CD4-positive, alpha-beta memory T cell (primary cell): ENCODE measurements around the gene PHKG2. TPM values are rescaled to one million over a fixed set of nuclear protein-coding genes. Genes with fewer than 3 reads are reported as not detected.

Experiments
- CTCF ChIA-PET: fragments of 350-600 bp; sonication (Branson Sonifier 250); formaldehyde crosslinking; loops from one replicate; lab custom pipeline; 2021; ENCODE audit warnings: inconsistent platforms; ENCODE audit not compliant: partially characterized antibody; lab: Charles Lee
- POLR2A ChIA-PET: fragments of 350-600 bp; sonication (Branson Sonifier 250); formaldehyde crosslinking; loops from one replicate; lab custom pipeline; 2021; ENCODE audit not compliant: partially characterized antibody; lab: Charles Lee
- DNase-seq, 5 donors: peaks; one replicate each; pipeline versions ENCODE4 v3.0.0 to v3.0.0-alpha.2; 2020 to 2022; ENCODE audit warnings: mixed read lengths in 1 of 5
- H3K27ac ChIP-seq: one replicate; pipeline ENCODE4 v1.7.0; 2013; ENCODE audit warnings: low read depth, low read length
- H3K27me3 ChIP-seq: 2 replicates; pipeline ENCODE4 v1.7.0; 2013; ENCODE audit warnings: mild to moderate bottlenecking, low read length, moderate library complexity; ENCODE audit not compliant: insufficient read depth
- H3K36me3 ChIP-seq: 2 replicates; pipeline ENCODE4 v1.7.0; 2013; ENCODE audit warnings: mild to moderate bottlenecking, low read length, moderate library complexity; ENCODE audit not compliant: insufficient read depth
- H3K4me1 ChIP-seq: 2 replicates; pipeline ENCODE4 v1.7.0; 2013; ENCODE audit warnings: mild to moderate bottlenecking, low read length, moderate library complexity; ENCODE audit not compliant: insufficient read depth
- H3K4me3 ChIP-seq, 2 donors: one replicate each; pipeline ENCODE4 v1.7.0; 2013; ENCODE audit warnings: low read length in 2 of 2, mild to moderate bottlenecking in 1 of 2
- H3K9me3 ChIP-seq, 2 donors: one replicate each; pipeline ENCODE4 v1.7.0; 2013; ENCODE audit warnings: low read length in 2 of 2, control low read depth in 1 of 2; ENCODE audit not compliant: control insufficient read depth in 1 of 2
- H3K27ac Mint-ChIP-seq, 7 donors: one replicate each; pipeline ENCODE4 v1.8.0; 2020 to 2021; ENCODE audit warnings: mixed read lengths in 7 of 7, mild to moderate bottlenecking in 6 of 7, inconsistent platforms in 3 of 7, moderate library complexity in 3 of 7
- H3K27me3 Mint-ChIP-seq, 2 donors: one replicate each; pipeline ENCODE4 v1.8.0; 2020 to 2021; ENCODE audit warnings: mixed read lengths in 2 of 2
- H3K36me3 Mint-ChIP-seq, 2 donors: one replicate each; pipeline ENCODE4 v1.8.0; 2020 to 2021; ENCODE audit warnings: mixed read lengths in 2 of 2, inconsistent platforms in 1 of 2, mild to moderate bottlenecking in 1 of 2
- H3K4me1 Mint-ChIP-seq, 4 donors: one replicate each; pipeline ENCODE4 v1.8.0; 2020 to 2021; ENCODE audit warnings: mixed read lengths in 4 of 4, mild to moderate bottlenecking in 1 of 4
- H3K4me3 Mint-ChIP-seq, 8 donors: one replicate each; pipeline ENCODE4 v1.8.0; 2020 to 2021; ENCODE audit warnings: mixed read lengths in 8 of 8, mild to moderate bottlenecking in 7 of 8, moderate library complexity in 6 of 8, inconsistent platforms in 3 of 8
- H3K9me3 Mint-ChIP-seq, 8 donors: one replicate each; pipeline ENCODE4 v1.8.0; 2020 to 2021; ENCODE audit warnings: mixed read lengths in 8 of 8, mild to moderate bottlenecking in 5 of 8, inconsistent platforms in 3 of 8, moderate library complexity in 1 of 8
- intact Hi-C: fragments of 100-400 bp; cut with micrococcal nuclease; formaldehyde crosslinking; loops from one replicate; pipeline ENCODE4 v1.15.1; 2023
- polyA plus RNA-seq, 2 donors: library from polyadenylated mRNA; unstranded; fragments of 300-500 nt; fragmentation: Illumina TruSeq; gene quantifications; one replicate each; pipeline ENCODE4 v1.2.3, GENCODE V29; 2021
- total RNA-seq, 2 experiments: library from RNA; stranded (reverse); gene quantifications; one replicate each; pipeline ENCODE4 v1.2.3, GENCODE V29; 2021

The PHKG2 gene
- total and polyA plus RNA-seq, 4 experiments from 2014 or later = 42.0 to 63.5 (median 54.5) TPM

DNA sequence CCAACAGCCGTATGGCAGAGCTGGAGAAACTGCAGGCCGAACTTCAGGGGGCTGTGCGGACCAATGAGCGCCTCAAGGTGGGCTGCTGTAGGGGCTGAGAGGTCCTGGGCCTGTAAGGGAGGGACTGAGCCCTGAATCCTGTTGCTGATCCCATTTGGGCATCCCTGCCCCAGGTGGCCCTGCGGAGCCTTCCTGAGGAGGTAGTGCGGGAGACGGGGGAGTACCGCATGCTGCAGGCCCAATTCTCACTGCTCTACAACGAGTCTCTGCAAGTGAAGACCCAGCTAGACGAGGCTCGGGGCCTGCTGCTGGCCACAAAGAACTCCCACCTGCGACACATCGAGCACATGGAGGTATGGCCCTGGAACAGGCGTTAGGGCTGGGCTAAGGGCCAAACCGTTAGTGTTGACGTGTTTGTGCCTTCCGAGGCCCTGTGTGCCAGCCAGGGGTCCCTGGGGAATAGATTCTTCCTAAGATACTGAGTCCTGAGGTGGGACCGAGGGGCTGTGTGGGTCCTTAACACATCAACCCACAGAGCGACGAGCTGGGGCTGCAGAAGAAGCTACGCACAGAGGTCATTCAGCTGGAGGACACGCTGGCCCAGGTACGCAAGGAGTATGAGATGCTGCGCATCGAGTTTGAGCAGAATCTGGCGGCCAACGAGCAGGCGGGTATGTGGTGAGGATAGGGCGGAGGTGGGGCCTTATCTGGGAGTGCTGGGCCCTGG, 18.1 kb downstream of the PHKG2 start:
- intact Hi-C loops = no loop called here

DNA sequence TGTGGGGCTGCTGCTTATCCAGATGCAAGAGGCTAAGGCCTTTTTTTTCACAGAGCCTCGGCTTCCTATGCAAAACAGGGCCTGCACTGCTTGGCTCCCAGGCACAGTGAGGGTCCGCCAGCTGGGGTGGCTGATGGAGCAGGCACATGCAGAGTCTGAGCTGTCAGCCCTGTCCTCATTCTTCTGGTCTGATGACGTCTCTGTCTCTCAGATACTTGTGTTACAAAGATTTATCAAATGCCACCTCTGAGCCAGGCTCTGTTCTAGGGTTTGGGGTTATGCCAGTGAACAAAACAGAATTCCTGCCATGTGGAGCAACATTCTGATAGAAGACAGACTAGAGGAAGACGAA, 18.7 kb downstream of the PHKG2 start:
- Histone ChIP-seq H3K36me3 (peaks cover 85% of the 10 kb centered on the region), H3K4me1 (peaks cover 19% of the 10 kb centered on the region), H3K27me3 (no peaks in the 10 kb centered on the region), H3K9me3 (no peaks in the 10 kb centered on the region), H3K4me3 (no peak overlapping the region), H3K27ac (no peak overlapping the region)
- DNase-seq = no peak
- CTCF ChIA-PET = no interaction called here
- POLR2A ChIA-PET = no interaction called here
- peak overlapping the region in 1 of 8 donors; percentile 32 for H3K4me3 Mint-ChIP-seq
- peaks cover 0 to 1% of the 10 kb centered on the region in 2 donors for H3K27me3 Mint-ChIP-seq
- H3K4me1 Mint-ChIP-seq = peaks cover 8 to 24% (median 16%) of the 10 kb centered on the region in 4 donors
- H3K9me3 Mint-ChIP-seq = peaks cover 0 to 2% (median 0%) of the 10 kb centered on the region in 8 donors
- intact Hi-C loops = no loop called here
- H3K27ac Mint-ChIP-seq = peak overlapping the region in 2 of 7 donors; percentile 2 to 77
- peaks cover 39 to 87% of the 10 kb centered on the region in 2 donors for H3K36me3 Mint-ChIP-seq

More for the DNA sequence above, 18.1 kb downstream of the PHKG2 start:
- H3K36me3 Mint-ChIP-seq = peaks cover 39 to 85% of the 10 kb centered on the region in 2 donors
- Histone ChIP-seq H3K36me3 (peaks cover 80% of the 10 kb centered on the region), H3K4me3 (no peak overlapping the region), H3K4me1 (peaks cover 20% of the 10 kb centered on the region), H3K27me3 (no peaks in the 10 kb centered on the region), H3K9me3 (no peaks in the 10 kb centered on the region), H3K27ac (no peak overlapping the region)
- ChIA-PET POLR2A (interaction anchor here (0.6 to 3.8 kb wide), 2 partner anchors 8 to 48 kb away, joined by 3 to 19 read pairs; no protein-coding TSS in a partner anchor), CTCF (no interaction called here)
- H3K27me3 Mint-ChIP-seq = peaks cover 0 to 1% of the 10 kb centered on the region in 2 donors
- H3K9me3 Mint-ChIP-seq = peaks cover 0 to 2% (median 0%) of the 10 kb centered on the region in 8 donors
- peak overlapping the region in 1 of 7 donors; percentile 13 for H3K27ac Mint-ChIP-seq
- H3K4me1 Mint-ChIP-seq = peaks cover 8 to 26% (median 18%) of the 10 kb centered on the region in 4 donors
- no peak overlapping the region for H3K4me3 Mint-ChIP-seq
- no peak for DNase-seq

GRCh38 chr16:30767767-30768465, 19.7 kb downstream of the PHKG2 start:
- H3K9me3 Mint-ChIP-seq = peaks cover 0 to 1% (median 0%) of the 10 kb centered on the region in 8 donors
- DNase-seq = peak in 1 of 5 donors; percentile 28
- Histone ChIP-seq H3K27me3 (no peaks in the 10 kb centered on the region), H3K4me1 (peaks cover 13% of the 10 kb centered on the region), H3K4me3 (no peak overlapping the region), H3K36me3 (peaks cover 95% of the 10 kb centered on the region), H3K9me3 (no peaks in the 10 kb centered on the region), H3K27ac (no peak overlapping the region)
- H3K4me1 Mint-ChIP-seq = peaks cover 10 to 21% (median 14%) of the 10 kb centered on the region in 4 donors
- POLR2A ChIA-PET = interaction anchor here (0.8 to 1.9 kb wide), 2 partner anchors 20 to 46 kb away, joined by 3 to 6 read pairs; partner anchors contain the start of gene PHKG2
- H3K4me3 Mint-ChIP-seq = no peak overlapping the region
- peak overlapping the region in 2 of 7 donors; percentile 13 to 42 for H3K27ac Mint-ChIP-seq
- intact Hi-C loops = no loop called here
- CTCF ChIA-PET = interaction anchor here (0.7 kb wide), 1 partner anchor 134 kb away, joined by 3 read pairs; no protein-coding TSS in a partner anchor
- H3K36me3 Mint-ChIP-seq = peaks cover 46 to 88% of the 10 kb centered on the region in 2 donors
- H3K27me3 Mint-ChIP-seq = peaks cover 0 to 1% of the 10 kb centered on the region in 2 donors

DNA sequence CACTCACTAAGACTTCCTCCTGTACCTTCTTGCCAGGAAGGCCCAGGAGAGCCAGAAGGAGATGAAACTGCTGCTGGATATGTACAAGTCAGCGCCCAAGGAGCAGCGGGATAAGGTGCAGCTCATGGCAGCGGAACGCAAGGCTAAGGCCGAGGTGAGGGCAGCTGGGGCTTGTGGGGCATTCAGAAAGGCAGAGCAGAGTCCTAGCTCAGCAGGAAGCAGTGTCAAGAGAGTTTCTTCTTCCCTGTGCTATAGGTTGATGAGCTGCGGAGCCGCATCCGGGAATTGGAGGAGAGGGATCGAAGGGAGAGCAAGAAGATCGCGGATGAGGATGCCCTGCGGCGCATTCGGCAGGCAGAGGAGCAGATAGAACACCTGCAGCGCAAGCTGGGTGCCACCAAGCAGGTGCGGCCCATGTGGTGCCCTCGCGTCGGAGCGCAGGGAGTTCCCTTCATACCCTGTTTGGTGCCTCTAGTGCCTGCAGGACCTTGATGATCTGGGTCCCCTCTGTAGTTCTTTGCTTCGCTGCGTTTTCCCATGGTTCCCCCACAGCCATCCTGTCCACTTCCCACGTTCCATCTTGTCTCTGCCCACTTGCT, 20.5 kb downstream of the PHKG2 start:
- peaks cover 0 to 1% of the 10 kb centered on the region in 2 donors for H3K27me3 Mint-ChIP-seq
- ChIA-PET CTCF (interaction anchor here (0.7 to 1.3 kb wide), 2 partner anchors 75 to 133 kb away, joined by 3 read pairs; no protein-coding TSS in a partner anchor), POLR2A (interaction anchor here (0.8 to 1.9 kb wide), 2 partner anchors 21 to 45 kb away, joined by 3 to 6 read pairs; partner anchors contain the start of gene PHKG2)
- Histone ChIP-seq H3K27ac (no peak overlapping the region), H3K36me3 (peaks cover 95% of the 10 kb centered on the region), H3K9me3 (no peaks in the 10 kb centered on the region), H3K27me3 (no peaks in the 10 kb centered on the region), H3K4me1 (peaks cover 6% of the 10 kb centered on the region), H3K4me3 (no peak overlapping the region)
- H3K9me3 Mint-ChIP-seq = no peaks in the 10 kb centered on the region
- intact Hi-C loops = no loop called here
- peaks cover 11 to 18% (median 14%) of the 10 kb centered on the region in 4 donors for H3K4me1 Mint-ChIP-seq
- peaks cover 49 to 88% of the 10 kb centered on the region in 2 donors for H3K36me3 Mint-ChIP-seq
- DNase-seq = no peak
- H3K27ac Mint-ChIP-seq = no peak overlapping the region
- peak overlapping the region in 1 of 8 donors; percentile 15 for H3K4me3 Mint-ChIP-seq

- H3K4me1 Mint-ChIP-seq = peaks cover 9 to 15% (median 13%) of the 10 kb centered on the region in 4 donors
Measured at GRCh38 chr16:30769379-30770089, 21.3 kb downstream of the PHKG2 start.

GRCh38 chr16:30771726-30772125, 23.5 kb downstream of the PHKG2 start:
- Mint-ChIP-seq H3K4me1 (peaks cover 11 to 28% (median 19%) of the 10 kb centered on the region in 4 donors), H3K27me3 (peaks cover 0 to 1% of the 10 kb centered on the region in 2 donors), H3K36me3 (peaks cover 31 to 70% of the 10 kb centered on the region in 2 donors), H3K4me3 (no peak overlapping the region), H3K9me3 (no peaks in the 10 kb centered on the region), H3K27ac (no peak overlapping the region)
- Histone ChIP-seq H3K36me3 (peaks cover 65% of the 10 kb centered on the region), H3K4me1 (peaks cover 12% of the 10 kb centered on the region), H3K4me3 (no peak overlapping the region), H3K9me3 (no peaks in the 10 kb centered on the region), H3K27me3 (no peaks in the 10 kb centered on the region), H3K27ac (no peak overlapping the region)
- DNase-seq = no peak
- ChIA-PET CTCF (interaction anchor here (1.2 kb wide), 1 partner anchor 42 kb away, joined by 3 read pairs; no protein-coding TSS in a partner anchor), POLR2A (no interaction called here)
- intact Hi-C loops = no loop called here

More at GRCh38 chr16:30769379-30770089, 21.3 kb downstream of the PHKG2 start:
- DNase-seq = no peak
- no peaks in the 10 kb centered on the region for H3K9me3 Mint-ChIP-seq
- Histone ChIP-seq H3K4me1 (no peaks in the 10 kb centered on the region), H3K27ac (no peak overlapping the region), H3K9me3 (no peaks in the 10 kb centered on the region), H3K36me3 (peaks cover 87% of the 10 kb centered on the region), H3K4me3 (no peak overlapping the region), H3K27me3 (no peaks in the 10 kb centered on the region)
- POLR2A ChIA-PET = interaction anchor here (0.7 to 1.9 kb wide), 2 partner anchors 22 to 212 kb away, joined by 3 to 6 read pairs; partner anchors contain the start of gene PHKG2
- H3K36me3 Mint-ChIP-seq = peaks cover 47 to 82% of the 10 kb centered on the region in 2 donors
- peaks cover 0 to 1% of the 10 kb centered on the region in 2 donors for H3K27me3 Mint-ChIP-seq
- no peak overlapping the region for H3K27ac Mint-ChIP-seq
- H3K4me3 Mint-ChIP-seq = no peak overlapping the region
- CTCF ChIA-PET = interaction anchor here (1.3 kb wide), 1 partner anchor 76 kb away, joined by 3 read pairs; no protein-coding TSS in a partner anchor
- intact Hi-C loops = no loop called here
